ENCODE results near the gene GCNT2. TPM values are rescaled to one million over a fixed set of nuclear protein-coding genes. Genes with fewer than 3 reads are reported as not detected.
A peak's percentile ranks its signal among the peaks of the same experiment; 100 is the strongest.

Gene GCNT2
- polyA plus RNA-seq: 40.0 TPM
- long read RNA-seq, donor 1, full-length matches to known transcripts: 7 of 7 reads
- long read RNA-seq, donor 1, partial matches to known transcripts: 0 of 7 reads
- long read RNA-seq, donor 1, other reads (novel, unspliced or antisense): 0 of 7 reads
- long read RNA-seq, donor 2, full-length matches to known transcripts: 8 of 8 reads
- long read RNA-seq, donor 2, partial matches to known transcripts: 0 of 8 reads
- long read RNA-seq, donor 2, other reads (novel, unspliced or antisense): 0 of 8 reads
- long read RNA-seq, donor 3, full-length matches to known transcripts: 13 of 46 reads
- long read RNA-seq, donor 3, partial matches to known transcripts: 33 of 46 reads
- long read RNA-seq, donor 3, other reads (novel, unspliced or antisense): 0 of 46 reads
- long read RNA-seq, donor 4: 0 reads
- long read RNA-seq, donor 5, full-length matches to known transcripts: 2 of 2 reads
- long read RNA-seq, donor 5, partial matches to known transcripts: 0 of 2 reads
- long read RNA-seq, donor 5, other reads (novel, unspliced or antisense): 0 of 2 reads
- long read RNA-seq, donor 6, full-length matches to known transcripts: 7 of 7 reads
- long read RNA-seq, donor 6, partial matches to known transcripts: 0 of 7 reads
- long read RNA-seq, donor 6, other reads (novel, unspliced or antisense): 0 of 7 reads
- long read RNA-seq, donor 7, full-length matches to known transcripts: 3 of 3 reads
- long read RNA-seq, donor 7, partial matches to known transcripts: 0 of 3 reads
- long read RNA-seq, donor 7, other reads (novel, unspliced or antisense): 0 of 3 reads
- long read RNA-seq, donor 8, full-length matches to known transcripts: 6 of 6 reads
- long read RNA-seq, donor 8, partial matches to known transcripts: 0 of 6 reads
- long read RNA-seq, donor 8, other reads (novel, unspliced or antisense): 0 of 6 reads
- long read RNA-seq, donor 9, full-length matches to known transcripts: 7 of 7 reads
- long read RNA-seq, donor 9, partial matches to known transcripts: 0 of 7 reads
- long read RNA-seq, donor 9, other reads (novel, unspliced or antisense): 0 of 7 reads
- long read RNA-seq, donor 10, full-length matches to known transcripts: 14 of 14 reads
- long read RNA-seq, donor 10, partial matches to known transcripts: 0 of 14 reads
- long read RNA-seq, donor 10, other reads (novel, unspliced or antisense): 0 of 14 reads
- long read RNA-seq, donor 11, full-length matches to known transcripts: 9 of 9 reads
- long read RNA-seq, donor 11, partial matches to known transcripts: 0 of 9 reads
- long read RNA-seq, donor 11, other reads (novel, unspliced or antisense): 0 of 9 reads

DNA sequence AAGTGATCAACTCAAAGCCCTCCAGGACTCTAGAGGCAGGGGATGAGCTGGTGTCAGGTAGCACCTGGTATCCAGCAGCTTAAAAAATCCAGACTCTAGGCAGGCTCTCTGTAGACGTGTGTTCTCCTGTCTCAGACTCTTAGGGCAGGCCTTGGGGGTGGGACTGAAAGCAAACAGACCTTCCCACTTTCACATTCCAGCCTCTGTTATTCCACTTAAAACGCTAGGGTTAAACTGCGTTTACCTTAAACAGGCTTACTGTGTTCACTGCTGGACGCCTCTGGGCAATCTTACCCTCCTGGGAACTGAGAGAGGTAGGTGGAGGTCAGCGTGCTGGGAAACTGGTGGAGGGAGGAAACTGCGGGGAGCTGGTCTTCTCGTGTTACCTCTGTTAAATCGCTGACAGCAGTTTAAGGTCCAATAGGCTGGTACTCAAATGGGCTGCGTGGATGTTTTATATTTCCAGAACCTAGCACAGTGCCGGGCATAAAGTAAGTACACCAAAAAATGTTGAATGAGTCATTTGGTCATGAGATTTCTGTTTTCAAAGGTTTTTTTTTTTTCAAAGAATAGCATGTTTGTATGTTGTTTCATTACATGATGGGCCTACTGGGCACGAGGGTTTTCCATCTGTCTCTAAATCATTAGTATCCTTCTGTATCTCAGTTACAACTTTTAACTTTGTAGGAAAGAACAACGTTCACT lies at the start of gene GCNT2:
Gene GCNT2 (plus strand): TSS at position 248 of the 705 bp plus-strand sequence. CDS start 7,561 bp downstream, outside the sequence.
- Histone ChIP-seq H3K9me3 (ENCODE audit: control insufficient read depth, low read depth, low read length) (no peaks in the 10 kb centered on the region), H3K36me3 (ENCODE audit: control insufficient read depth, insufficient read depth, low read length) (no peaks in the 10 kb centered on the region), H3K4me3 (ENCODE audit: low read length) (peak within 1 kb of the TSS; percentile 31), H3K27me3 (ENCODE audit: control insufficient read depth, insufficient read depth, low read length) (no peaks in the 10 kb centered on the region), H3K4me1 (ENCODE audit: control insufficient read depth, insufficient read depth, low read length) (peaks cover 17% of the 10 kb centered on the region), H3K27ac (ENCODE audit: low read length) (peak within 1 kb of the TSS; percentile 85)
- DNase-seq: peak; percentile 67 to 87
- 18% methylated on average over 3 of the region's 12 CpGs for WGBS (ENCODE audit: insufficient coverage, low lambda C conversion rate)

DNA sequence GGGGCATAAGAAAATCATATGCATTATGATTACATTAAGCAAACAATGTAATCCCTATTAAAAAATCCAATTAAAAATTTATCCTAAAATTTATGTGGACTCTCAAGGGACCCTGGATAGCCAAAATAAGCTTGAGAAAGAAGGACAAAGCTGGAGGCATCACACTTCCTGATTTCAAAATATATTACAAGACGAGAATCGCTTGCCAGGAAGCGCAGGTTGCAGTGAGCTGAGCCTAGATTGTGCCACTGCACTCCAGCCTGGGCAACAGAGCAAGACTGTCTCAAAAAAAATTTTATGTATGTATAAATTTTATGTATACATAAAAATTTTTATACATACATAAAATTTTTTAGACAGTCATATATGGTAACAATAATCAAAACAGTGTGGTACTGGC lies 48.5 kb upstream of the GCNT2 start:
- WGBS (ENCODE audit: insufficient coverage, low lambda C conversion rate): no CpG with 5 or more reads among the region's 3 CpGs
- DNase-seq: no peak
- Histone ChIP-seq H3K27me3 (ENCODE audit: control insufficient read depth, insufficient read depth, low read length) (peaks cover 3% of the 10 kb centered on the region), H3K4me3 (ENCODE audit: low read length) (no peak overlapping the region), H3K27ac (ENCODE audit: low read length) (no peak overlapping the region), H3K36me3 (ENCODE audit: control insufficient read depth, insufficient read depth, low read length) (no peaks in the 10 kb centered on the region), H3K9me3 (ENCODE audit: control insufficient read depth, low read depth, low read length) (no peaks in the 10 kb centered on the region), H3K4me1 (ENCODE audit: control insufficient read depth, insufficient read depth, low read length) (no peaks in the 10 kb centered on the region)

DNA sequence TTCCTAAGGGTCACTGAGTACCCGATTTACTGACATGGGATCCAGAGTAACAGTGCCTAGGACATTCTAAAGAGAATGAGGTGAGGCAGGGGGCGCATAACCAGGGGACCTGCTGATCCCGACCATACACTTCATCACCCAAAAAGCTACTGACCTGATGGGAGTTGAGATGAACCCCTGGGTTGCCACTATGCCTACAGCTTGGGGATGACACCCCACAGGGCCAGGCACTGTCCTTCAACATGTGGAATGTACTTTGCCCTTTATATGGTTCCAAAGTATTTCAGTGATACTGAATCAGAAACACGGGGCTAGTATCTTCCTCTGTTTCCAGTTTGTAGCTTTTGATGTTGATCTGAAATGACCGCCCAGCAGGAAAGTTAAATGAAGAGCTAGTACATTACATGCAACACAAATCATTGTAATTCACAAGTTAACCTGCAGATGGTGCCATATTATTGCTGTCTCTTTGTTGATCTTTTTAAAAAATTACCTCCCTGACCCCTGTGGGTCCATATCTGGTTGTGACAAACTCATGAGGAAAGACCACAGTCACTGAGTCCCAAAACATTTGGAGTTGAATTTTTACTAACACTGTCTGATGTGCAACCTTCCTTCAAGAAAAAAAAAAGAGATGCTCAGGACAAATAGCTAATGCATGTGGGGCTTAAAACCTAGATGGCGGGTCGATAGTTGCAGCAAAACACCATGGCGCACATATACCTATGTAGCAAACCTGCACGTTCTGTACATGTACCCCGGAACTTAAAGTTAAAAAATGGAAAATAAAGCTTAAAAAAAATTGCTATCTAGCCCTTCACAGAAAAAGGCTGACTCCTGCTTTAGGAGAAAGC lies 42.7 kb upstream of the GCNT2 start:
- H3K36me3 ChIP-seq (ENCODE audit: control insufficient read depth, insufficient read depth, low read length): no peaks in the 10 kb centered on the region
- peaks cover 3% of the 10 kb centered on the region for H3K9me3 ChIP-seq (ENCODE audit: control insufficient read depth, low read depth, low read length)
- DNase-seq: peak; percentile 3 to 11
- H3K27ac ChIP-seq (ENCODE audit: low read length): no peak overlapping the region
- H3K4me1 ChIP-seq (ENCODE audit: control insufficient read depth, insufficient read depth, low read length): no peaks in the 10 kb centered on the region
- H3K4me3 ChIP-seq (ENCODE audit: low read length): no peak overlapping the region
- WGBS (ENCODE audit: insufficient coverage, low lambda C conversion rate): 80% methylated on average over 3 of the region's 10 CpGs
- peaks cover 3% of the 10 kb centered on the region for H3K27me3 ChIP-seq (ENCODE audit: control insufficient read depth, insufficient read depth, low read length)

DNA sequence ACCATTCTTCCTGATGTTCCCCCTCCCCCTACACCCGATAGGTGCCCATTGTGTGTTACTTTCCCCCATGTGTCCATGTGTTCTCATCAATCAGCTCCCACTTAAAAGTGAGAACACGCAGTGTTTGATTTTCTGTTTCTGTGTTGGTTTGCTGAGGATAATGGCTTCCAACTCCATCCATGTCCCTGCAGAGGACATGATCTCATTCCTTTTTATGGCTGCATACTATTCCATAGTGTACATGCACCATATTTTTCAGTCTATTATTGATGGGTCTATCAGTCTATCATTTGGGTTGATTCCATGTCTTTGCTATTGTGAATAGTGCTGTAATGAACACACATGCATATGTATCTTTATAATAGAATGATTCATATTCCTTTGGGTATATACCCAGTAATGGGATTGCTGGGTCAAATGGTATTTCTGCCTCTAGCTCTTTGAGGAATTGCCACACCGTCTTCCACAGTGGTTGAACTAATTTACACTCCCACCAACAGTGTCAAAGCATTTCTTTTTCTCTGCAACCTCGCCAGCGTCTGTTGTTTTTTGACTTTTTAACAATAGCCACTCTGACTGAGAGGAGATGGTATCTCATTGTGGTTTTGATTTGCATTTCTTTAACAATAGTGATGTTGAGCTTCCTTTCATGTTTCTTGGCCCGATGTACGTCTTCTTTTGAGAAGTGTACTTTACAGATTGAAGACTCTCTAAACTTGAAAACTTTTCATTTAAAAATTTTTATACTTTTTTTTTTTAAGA lies 41.0 kb upstream of the GCNT2 start:
- H3K27me3 ChIP-seq (ENCODE audit: control insufficient read depth, insufficient read depth, low read length): peaks cover 3% of the 10 kb centered on the region

DNA sequence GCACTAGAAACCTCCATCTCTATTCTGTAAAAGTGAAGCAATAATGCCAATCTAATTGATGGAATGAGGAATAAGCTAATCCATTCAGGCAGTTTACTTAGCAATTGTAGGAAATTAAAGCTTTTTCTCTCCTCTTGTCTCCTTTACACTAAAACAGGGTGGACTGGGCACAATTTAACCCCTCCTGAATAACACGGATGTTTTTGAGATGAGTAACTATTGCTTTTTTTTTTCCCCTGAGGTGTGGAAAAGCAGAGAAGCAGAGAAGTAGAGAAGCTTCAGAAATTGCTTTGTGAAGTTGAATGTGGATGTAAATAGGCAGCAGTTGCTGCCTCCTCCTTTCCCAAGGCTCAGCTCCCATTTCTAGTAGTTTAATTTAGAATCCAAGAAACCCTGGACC lies 40.0 kb upstream of the GCNT2 start:
- H3K27ac ChIP-seq (ENCODE audit: low read length): no peak overlapping the region
- H3K27me3 ChIP-seq (ENCODE audit: control insufficient read depth, insufficient read depth, low read length): no peaks in the 10 kb centered on the region
- DNase-seq: no peak
- H3K4me3 ChIP-seq (ENCODE audit: low read length): no peak overlapping the region
- H3K4me1 ChIP-seq (ENCODE audit: control insufficient read depth, insufficient read depth, low read length): no peaks in the 10 kb centered on the region
- no peaks in the 10 kb centered on the region for H3K36me3 ChIP-seq (ENCODE audit: control insufficient read depth, insufficient read depth, low read length)
- WGBS (ENCODE audit: insufficient coverage, low lambda C conversion rate): no CpG with 5 or more reads among the region's 1 CpG
- H3K9me3 ChIP-seq (ENCODE audit: control insufficient read depth, low read depth, low read length): peaks cover 3% of the 10 kb centered on the region

More for the DNA sequence above, 41.0 kb upstream of the GCNT2 start:
- H3K9me3 ChIP-seq (ENCODE audit: control insufficient read depth, low read depth, low read length): peaks cover 3% of the 10 kb centered on the region
- 92% methylated on average over 5 of the region's 7 CpGs for WGBS (ENCODE audit: insufficient coverage, low lambda C conversion rate)
- no peaks in the 10 kb centered on the region for H3K4me1 ChIP-seq (ENCODE audit: control insufficient read depth, insufficient read depth, low read length)
- no peak overlapping the region for H3K27ac ChIP-seq (ENCODE audit: low read length)
- H3K4me3 ChIP-seq (ENCODE audit: low read length): no peak overlapping the region
- DNase-seq: no peak
- H3K36me3 ChIP-seq (ENCODE audit: control insufficient read depth, insufficient read depth, low read length): no peaks in the 10 kb centered on the region

DNA sequence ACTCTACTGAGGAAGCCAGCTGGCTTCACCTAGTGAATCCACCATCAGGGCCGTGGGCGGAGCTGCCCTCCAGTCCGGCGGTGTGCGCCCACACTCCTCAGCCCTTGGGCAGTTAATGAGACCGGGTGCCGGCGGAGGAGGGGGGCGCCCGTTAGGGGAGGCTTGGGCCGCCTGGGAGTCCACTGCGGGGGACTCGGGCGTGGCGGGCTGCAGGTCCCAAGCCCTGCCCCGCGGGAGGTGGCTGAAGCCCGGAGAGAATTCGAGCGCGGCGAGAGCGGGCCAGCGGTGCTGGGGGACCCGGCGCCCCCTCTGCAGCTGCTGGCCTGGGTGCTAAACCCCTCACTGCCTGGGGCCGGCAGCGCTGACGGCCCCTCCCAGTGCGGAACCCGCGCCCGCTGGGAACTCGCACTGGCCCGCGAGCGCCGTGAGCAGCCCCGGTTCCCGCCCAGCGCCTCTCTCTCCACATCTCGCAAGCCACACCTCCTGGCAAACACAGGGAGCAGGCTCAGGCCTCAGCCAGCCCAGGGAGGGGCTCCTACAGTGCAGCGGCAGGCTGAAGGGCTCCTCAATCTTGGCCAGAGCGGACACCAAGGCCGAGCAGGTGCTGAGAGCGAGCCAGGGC lies 38.4 kb upstream of the GCNT2 start:
- H3K36me3 ChIP-seq (ENCODE audit: control insufficient read depth, insufficient read depth, low read length): no peaks in the 10 kb centered on the region
- H3K4me3 ChIP-seq (ENCODE audit: low read length): no peak overlapping the region
- no peak for DNase-seq
- no CpG with 5 or more reads among the region's 46 CpGs for WGBS (ENCODE audit: insufficient coverage, low lambda C conversion rate)
- no peak overlapping the region for H3K27ac ChIP-seq (ENCODE audit: low read length)
- no peaks in the 10 kb centered on the region for H3K27me3 ChIP-seq (ENCODE audit: control insufficient read depth, insufficient read depth, low read length)
- H3K9me3 ChIP-seq (ENCODE audit: control insufficient read depth, low read depth, low read length): peaks cover 3% of the 10 kb centered on the region
- H3K4me1 ChIP-seq (ENCODE audit: control insufficient read depth, insufficient read depth, low read length): no peaks in the 10 kb centered on the region

DNA sequence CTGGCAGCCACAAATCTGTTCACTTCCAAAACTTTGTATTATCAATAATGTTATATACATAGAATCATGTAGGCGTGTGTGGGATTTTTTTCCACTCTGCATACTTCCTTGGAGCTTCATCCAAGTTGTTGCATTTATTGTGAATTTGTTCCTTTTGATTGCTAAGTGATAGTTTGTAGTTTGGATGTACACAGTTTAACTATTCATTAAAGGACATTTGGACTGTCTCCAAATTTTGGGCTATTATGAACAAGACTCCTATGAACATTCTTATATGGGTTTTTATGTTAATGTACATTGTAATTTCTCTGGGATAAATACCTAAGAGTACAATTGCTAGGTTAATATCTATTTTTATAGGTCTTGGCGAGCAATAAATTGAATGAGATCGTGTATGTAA lies 36.2 kb upstream of the GCNT2 start:
- Histone ChIP-seq H3K9me3 (ENCODE audit: control insufficient read depth, low read depth, low read length) (peaks cover 3% of the 10 kb centered on the region), H3K4me3 (ENCODE audit: low read length) (no peak overlapping the region), H3K36me3 (ENCODE audit: control insufficient read depth, insufficient read depth, low read length) (no peaks in the 10 kb centered on the region), H3K27ac (ENCODE audit: low read length) (no peak overlapping the region), H3K4me1 (ENCODE audit: control insufficient read depth, insufficient read depth, low read length) (no peaks in the 10 kb centered on the region), H3K27me3 (ENCODE audit: control insufficient read depth, insufficient read depth, low read length) (no peaks in the 10 kb centered on the region)
- no peak for DNase-seq
- no CpG with 5 or more reads among the region's 3 CpGs for WGBS (ENCODE audit: insufficient coverage, low lambda C conversion rate)

DNA sequence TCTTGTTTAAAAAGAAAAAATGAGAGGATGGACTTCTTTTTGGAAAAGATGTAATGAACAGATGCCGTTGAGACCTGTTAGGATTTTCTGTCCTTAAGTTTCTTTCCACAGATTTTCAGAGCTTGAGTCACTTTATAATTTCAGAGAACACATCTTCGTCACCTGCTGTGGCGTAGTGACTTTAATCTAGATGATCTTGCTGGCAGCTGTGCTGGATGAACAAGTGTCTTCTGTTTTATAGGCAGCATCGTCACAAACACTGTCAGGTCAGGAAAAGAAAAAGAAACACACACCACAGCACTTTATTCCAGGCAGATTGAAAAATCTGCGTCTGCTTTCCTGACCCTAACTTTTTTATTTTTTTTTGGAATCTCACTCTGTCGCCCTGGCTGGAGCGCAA lies 35.7 kb upstream of the GCNT2 start:
- whole genome bisulfite sequencing (ENCODE audit: insufficient coverage, low lambda C conversion rate): no CpG with 5 or more reads among the region's 7 CpGs

More for the DNA sequence above, 35.7 kb upstream of the GCNT2 start:
- H3K4me1 ChIP-seq (ENCODE audit: control insufficient read depth, insufficient read depth, low read length): no peaks in the 10 kb centered on the region
- no peak overlapping the region for H3K4me3 ChIP-seq (ENCODE audit: low read length)
- H3K9me3 ChIP-seq (ENCODE audit: control insufficient read depth, low read depth, low read length): peaks cover 3% of the 10 kb centered on the region
- no peaks in the 10 kb centered on the region for H3K27me3 ChIP-seq (ENCODE audit: control insufficient read depth, insufficient read depth, low read length)
- H3K36me3 ChIP-seq (ENCODE audit: control insufficient read depth, insufficient read depth, low read length): no peaks in the 10 kb centered on the region
- DNase-seq: no peak
- H3K27ac ChIP-seq (ENCODE audit: low read length): no peak overlapping the region

Data from large intestine (tissue), 12 donors.